Cortex of kidney (tissue), 1 donor: ENCODE measurements around the gene SENP3.

ENCODE experiments used
- DNase-seq: peaks from one replicate; lab custom pipeline; 2025; lab: John Stamatoyannopoulos, UW

The SENP3 gene

DNA sequence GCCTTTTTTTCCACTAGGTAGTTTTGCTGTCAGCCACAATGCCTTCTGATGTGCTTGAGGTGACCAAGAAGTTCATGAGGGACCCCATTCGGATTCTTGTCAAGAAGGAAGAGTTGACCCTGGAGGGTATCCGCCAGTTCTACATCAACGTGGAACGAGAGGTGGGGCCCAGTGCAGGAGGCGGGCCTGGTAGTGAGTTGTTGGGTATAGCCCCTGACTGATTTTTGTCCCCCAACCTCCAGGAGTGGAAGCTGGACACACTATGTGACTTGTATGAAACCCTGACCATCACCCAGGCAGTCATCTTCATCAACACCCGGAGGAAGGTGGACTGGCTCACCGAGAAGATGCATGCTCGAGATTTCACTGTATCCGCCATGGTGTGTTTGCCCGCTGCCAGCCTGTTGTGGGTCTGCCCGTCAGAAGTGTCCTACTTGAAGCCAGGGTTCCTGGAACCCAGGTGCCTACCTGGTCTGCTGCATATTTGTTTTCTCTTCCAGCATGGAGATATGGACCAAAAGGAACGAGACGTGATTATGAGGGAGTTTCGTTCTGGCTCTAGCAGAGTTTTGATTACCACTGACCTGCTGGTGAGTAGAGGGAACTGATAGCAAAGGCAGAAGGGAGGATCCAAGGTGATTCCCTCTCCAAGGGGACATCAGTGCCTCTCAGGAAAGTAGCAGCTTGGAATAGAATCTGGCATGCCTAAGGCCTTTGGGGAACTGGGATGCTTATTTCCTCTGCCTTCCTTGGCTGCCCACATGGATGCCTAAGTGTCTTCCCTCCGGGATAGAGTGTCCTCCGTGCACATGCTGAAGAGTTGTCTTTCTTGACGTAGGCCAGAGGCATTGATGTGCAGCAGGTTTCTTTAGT lies 15.8 kb downstream of the SENP3 start:
- no peak for DNase-seq

DNA sequence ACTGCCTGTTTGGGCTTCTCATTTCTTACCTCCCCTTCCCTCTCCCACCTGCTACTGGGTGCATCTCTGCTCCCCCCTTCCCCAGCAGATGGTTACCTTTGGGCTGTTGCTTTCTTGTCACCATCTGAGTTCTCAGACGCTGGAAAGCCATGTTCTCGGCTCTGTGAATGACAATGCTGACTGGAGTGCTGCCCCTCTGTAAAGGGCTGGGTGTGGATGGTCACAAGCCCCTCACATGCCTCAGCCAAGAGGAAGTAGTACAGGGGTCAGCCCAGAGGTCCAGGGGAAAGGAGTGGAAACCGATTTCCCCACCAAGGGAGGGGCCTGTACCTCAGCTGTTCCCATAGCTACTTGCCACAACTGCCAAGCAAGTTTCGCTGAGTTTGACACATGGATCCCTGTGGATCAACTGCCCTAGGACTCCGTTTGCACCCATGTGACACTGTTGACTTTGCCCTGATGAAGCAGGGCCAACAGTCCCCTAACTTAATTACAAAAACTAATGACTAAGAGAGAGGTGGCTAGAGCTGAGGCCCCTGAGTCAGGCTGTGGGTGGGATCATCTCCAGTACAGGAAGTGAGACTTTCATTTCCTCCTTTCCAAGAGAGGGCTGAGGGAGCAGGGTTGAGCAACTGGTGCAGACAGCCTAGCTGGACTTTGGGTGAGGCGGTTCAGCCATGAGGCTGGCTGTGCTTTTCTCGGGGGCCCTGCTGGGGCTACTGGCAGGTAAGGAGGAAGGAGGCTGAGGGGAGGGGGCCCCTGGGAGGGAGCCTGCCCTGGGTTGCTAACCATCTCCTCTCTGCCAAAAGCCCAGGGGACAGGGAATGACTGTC lies 17.5 kb downstream of the SENP3 start, which contains the start of gene CD68:
CD68 (plus strand) TSS at position 638 of the 833 bp plus-strand sequence; CDS start at position 678, 40 bp downstream.
- DNase-seq, result no peak

DNA sequence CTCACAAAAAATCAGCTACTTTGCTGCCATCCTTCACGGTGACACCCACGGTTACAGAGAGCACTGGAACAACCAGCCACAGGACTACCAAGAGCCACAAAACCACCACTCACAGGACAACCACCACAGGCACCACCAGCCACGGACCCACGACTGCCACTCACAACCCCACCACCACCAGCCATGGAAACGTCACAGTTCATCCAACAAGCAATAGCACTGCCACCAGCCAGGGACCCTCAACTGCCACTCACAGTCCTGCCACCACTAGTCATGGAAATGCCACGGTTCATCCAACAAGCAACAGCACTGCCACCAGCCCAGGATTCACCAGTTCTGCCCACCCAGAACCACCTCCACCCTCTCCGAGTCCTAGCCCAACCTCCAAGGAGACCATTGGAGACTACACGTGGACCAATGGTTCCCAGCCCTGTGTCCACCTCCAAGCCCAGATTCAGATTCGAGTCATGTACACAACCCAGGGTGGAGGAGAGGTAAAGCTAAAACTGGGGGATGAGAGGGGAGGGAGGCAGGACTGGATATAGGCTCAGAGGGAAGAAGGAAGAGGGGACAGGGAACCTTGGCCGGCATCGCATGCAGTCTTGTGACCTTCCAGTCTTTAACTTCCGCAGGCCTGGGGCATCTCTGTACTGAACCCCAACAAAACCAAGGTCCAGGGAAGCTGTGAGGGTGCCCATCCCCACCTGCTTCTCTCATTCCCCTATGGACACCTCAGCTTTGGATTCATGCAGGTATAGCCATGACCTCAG lies 18.3 kb downstream of the SENP3 start:
- no peak for DNase-seq

DNA sequence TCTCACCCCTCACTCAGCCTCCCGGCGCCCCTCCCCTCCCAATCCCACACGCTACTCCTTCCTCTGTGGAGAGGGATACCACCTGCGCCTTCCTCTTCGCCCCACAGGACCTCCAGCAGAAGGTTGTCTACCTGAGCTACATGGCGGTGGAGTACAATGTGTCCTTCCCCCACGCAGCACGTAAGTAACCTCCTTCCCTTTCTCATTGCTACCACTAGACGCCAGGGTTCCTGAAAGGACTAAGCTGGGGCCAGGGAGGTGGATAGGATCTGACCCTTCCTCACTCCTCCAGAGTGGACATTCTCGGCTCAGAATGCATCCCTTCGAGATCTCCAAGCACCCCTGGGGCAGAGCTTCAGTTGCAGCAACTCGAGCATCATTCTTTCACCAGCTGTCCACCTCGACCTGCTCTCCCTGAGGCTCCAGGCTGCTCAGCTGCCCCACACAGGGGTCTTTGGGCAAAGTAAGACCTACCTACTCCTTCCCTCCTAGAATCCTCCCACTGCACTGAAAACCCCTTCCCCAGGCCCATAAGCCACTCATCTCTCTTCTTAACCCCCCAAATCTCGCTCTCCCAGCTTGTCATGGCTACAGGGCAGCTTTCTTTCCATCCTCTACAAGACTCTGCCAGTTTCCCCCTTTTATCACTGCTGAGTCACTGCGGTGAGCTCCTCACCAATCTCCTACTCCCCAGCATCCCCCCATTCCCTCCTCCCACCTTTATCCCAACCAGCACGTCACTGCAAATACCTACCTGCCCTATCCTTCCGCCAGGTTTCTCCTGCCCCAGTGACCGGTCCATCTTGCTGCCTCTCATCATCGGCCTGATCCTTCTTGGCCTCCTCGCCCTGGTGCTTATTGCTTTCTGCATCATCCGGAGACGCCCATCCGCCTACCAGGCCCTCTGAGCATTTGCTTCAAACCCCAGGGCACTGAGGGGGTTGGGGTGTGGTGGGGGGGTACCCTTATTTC lies 19.2 kb downstream of the SENP3 start:
- DNase-seq, result no peak

DNA sequence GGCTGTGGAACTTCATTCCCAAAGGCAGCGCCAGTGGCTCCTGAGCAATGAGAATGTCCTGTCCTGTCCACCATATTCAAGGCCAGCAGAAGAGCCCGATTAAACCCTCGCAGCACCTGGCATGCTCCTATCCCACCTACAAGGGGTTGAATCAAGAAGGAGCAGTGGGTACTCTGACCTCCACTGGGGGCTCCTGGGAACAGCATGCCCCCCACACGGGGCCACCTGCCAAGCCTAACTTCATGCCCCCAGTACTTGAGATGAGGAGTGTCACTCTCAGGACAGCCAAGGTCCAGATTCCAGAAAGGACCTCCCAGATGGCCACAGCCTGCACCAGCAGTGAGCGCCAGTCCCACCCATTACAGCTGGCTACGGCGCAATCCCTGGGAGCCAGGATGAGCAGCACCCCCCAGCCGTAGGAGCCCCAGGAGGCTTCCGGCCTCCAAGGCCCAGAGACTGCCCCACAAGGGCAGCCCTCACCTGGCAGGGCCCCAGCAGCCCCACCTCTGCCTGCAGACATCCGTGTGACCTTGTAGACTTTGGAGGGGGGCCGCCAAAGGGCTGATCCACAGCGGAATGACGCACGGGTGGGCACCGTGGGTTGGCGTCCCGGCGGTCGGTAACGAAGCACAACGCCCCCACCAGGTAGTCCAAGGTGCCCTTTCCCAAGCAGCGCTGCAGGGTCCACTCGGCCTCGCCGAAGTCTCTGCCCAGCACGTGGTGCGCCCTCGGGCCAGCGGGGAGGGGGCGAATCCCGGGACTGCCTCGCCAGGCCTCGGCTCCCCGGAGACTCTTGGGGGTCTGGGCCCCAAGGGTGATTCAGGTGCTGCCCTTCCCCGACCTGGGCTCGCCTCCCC lies 20.9 kb downstream of the SENP3 start:
- DNase-seq, result no peak

DNA sequence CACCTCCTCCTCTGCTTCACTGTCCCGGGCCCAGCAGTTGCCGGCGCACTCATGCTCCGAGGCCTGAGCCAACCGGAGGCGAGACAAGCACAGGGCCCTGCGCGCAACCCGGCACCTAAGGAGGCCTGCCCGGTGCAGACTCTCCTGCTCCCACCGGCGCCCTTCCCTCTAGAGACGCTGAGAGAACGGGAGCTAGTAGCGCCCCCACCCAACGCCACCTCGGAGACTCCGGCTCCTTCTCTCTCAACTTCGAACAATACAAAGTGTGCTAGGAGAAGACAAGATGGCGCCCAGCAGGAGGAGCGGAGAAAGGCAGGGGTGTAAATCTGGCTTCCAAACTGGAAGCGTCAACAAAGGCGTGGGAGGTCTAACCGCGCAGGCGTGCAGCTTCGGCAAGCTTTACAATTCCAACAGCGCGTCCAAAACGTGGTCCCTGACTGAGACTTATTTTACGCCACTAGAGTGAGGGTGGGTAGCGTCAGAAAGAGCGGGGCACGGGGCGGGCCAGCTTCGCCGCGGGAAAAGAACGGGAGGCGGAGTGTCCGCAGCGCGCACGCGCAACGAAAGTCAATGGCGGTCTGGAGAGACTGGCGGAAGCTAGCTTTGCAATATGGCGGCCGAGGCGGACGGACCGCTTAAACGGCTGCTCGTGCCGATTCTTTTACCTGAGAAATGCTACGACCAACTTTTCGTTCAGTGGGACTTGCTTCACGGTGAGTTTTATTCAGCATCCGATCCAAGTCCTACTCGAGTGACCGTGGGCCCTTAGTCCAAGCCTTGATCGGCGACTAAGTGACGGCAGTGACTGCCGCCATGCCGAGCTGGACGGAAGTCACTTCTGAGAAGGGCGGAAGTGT lies 21.8 kb downstream of the SENP3 start, which contains the start of gene MPDU1:
MPDU1 (plus strand) TSS at position 600 of the 857 bp plus-strand sequence; CDS start at position 611, 11 bp downstream.
- no peak for DNase-seq

DNA sequence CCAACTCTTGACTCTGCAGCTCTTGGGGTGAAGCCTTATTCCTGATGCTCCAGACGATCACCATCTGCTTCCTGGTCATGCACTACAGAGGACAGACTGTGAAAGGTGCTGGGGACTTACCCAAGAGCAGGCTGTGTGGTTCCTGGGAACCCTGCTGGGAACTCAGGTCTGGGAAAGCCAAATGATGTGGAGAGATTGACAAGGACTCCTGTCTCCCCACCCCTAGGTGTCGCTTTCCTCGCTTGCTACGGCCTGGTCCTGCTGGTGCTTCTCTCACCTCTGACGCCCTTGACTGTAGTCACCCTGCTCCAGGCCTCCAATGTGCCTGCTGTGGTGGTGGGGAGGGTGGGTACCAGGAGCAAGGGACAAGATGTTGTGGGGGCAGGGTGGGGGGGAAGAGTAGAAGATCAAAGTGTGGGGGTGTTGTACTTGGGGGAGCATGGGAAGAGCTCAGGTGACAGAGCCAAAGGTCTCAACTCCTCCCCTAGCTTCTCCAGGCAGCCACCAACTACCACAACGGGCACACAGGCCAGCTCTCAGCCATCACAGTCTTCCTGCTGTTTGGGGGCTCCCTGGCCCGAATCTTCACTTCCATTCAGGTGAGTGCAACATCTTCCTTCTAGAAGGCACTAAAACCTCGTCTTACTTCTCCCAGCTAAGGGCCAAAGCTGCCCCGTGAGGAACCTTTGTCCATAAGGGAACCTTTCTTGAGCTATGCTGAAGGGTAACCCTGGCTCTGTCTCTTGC lies 25.1 kb downstream of the SENP3 start:
- no peak for DNase-seq

DNA sequence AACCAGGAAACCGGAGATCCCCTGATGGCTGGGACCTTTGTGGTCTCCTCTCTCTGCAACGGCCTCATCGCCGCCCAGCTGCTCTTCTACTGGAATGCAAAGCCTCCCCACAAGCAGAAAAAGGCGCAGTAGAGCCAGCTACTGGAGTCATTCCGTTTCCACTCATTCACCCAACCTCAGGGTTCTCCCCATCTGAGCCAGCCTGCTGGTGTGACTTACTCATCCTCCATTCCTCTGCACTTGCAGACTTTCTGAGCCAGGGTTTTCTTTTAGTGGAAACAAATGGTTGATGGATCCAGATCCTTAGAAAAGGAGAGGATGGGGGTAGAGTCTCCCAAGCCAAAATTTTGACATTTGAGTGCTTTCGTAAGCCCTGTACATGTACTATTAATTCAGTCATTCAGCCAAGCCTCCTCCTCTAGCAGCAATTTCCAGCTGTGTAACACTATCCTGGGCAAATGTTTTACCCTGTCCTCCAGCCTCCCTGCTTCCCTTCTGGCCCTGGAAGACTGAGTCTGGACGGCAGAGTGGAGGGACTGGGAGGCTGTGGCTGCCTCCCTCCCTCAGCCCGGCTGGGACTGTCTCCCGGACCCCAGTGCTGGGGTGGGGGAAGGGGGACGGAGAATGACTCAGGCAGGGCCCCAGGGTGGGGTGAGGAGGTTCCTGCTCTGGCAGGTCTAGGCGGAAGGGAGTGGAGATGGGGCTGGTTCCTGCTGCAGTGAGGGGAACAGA lies 25.9 kb downstream of the SENP3 start:
- no peak for DNase-seq

DNA sequence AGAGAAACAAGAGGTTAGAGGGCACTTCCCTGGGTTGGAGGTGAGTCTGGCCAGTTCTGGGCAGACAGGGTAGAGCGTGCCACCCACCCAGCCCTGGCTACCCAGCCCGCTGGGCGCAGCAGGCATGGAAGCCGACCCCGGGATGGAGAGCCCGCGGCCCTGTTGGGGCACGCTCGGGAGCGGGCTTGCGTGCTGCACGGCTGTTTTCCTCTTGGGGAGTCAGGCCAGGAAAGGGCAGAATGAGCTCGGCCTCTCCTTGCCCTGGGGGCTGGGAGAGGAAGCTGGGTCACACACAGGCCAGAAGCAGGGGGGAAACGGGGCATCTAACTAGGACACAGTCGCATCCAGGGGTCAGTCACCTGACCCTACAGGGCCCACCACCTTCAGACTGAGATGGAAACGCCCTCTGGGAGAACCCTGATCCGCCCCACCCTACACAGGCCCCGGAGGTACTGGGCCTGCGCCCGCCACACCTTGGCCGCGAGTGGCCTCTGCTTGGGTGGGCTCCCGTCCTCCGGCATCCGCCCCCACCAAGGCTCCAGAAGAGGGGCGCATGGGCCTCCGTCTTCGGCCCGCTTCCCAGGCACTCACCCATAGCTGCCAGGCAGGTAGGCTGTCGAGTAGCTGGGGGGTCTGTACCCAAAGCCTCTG lies 27.0 kb downstream of the SENP3 start:
- no peak for DNase-seq

DNA sequence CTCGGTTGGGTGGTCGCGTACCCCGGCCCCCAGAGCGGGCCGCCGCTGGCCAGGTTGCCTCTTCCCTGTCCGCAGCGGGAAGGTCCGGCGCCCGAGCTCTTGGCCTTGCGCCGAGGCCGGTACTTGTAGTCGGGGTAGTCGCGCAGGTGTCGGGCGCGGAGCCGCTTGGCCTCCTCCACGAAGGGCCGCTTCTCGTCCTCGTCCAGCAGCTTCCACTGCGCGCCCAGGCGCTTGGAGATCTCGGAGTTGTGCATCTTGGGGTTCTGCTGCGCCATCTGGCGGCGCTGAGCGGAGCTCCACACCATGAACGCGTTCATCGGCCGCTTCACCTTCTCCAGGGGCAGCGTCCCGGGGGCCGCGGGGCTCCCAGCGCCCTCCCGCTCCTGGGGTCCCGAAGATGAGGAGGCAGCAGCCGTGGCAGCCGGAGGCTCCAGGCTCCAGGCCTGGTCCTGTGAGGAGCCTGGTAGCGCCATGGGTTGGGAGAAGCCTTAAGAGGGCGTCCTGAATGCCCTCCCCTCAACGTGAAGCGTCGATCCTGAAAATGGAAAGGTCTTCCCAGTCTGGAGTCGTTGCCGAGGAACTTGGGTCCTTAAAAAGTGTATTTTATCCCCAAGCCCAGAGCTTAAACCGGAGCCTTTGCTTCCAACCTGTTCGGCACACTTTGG lies 27.6 kb downstream of the SENP3 start:
- no peak for DNase-seq

DNA sequence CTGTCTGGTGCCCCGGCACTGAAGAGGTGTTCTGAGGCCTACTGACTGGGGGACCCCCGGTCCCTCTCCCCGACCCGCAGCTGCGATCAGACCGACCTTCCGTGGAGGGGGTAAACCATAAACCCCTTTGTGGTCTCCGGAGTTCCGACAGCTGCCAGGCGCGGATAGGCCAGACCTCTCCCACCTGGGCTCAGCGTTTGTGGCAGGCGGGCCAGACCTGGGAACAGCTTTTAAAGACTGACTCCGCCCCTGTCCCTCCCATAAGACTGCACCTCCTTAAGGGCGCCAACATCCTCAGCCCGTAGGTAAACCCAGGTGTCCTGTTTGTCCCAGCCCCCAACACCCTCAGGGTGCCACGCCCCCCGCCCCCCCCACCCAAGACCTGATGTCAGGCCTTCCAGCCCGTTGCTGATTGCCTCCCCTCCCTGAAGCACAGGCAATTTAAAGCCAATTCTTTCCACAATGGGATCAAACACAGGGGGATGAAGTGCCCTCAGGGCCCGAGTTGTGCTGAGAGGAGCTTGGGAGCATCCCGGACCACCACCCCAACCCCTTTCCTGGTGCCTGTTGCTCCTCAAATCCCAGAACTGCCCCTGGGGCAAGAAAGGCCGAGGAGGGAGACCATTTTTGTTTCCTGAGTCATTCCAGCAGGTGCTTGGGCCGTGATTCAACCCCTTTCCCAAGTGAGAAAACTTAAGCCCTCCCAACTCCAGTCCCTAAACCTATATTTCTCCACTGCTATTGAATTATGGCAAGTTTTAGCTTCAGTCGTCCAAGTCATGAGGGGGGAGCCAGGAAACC lies 28.4 kb downstream of the SENP3 start, which contains the start of gene SOX15:
SOX15 (minus strand) TSS at position 204 of the 801 bp plus-strand sequence. CDS start 418 bp downstream, outside the sequence.
- DNase-seq, result no peak

DNA sequence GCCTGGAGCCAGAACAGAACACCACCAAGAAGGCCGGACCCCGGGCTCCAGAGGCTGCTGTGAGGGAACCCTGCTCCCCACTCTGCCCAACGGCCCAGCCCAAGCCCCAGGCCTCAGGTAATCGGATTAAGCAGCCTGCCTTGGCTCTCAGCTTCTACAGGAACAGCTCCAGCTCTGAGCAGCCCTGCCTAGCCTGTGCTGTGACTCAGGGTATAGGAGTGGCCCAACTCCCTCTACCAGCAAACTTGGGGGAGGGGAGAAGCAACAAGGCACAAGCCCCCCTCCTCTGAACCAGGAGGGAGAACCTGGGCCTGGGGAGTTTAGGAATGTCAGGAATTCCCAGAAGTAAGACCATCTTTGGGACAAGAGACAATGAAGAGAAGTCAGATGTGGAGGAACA lies 29.0 kb downstream of the SENP3 start:
- DNase-seq, result no peak

DNA sequence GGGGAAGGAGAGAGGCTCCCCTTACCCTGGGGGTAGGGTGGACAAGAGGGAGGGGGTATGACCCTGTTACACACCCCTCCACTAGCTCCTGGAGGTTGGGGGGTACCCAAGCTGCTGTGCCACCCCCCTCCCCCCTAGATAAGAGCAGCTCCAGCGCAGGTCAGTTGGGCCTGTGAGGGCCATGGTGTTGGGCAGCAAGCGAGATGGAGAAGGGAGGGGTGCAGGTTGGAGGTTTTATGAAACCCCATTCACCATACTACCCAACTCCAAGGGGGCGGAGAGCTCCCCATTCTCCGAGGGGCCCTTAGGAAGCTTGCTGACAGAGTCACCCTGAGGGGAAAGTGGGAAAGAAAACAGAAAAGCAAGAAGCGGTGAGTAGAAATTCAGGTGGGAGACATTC lies 29.9 kb downstream of the SENP3 start:
- no peak for DNase-seq

DNA sequence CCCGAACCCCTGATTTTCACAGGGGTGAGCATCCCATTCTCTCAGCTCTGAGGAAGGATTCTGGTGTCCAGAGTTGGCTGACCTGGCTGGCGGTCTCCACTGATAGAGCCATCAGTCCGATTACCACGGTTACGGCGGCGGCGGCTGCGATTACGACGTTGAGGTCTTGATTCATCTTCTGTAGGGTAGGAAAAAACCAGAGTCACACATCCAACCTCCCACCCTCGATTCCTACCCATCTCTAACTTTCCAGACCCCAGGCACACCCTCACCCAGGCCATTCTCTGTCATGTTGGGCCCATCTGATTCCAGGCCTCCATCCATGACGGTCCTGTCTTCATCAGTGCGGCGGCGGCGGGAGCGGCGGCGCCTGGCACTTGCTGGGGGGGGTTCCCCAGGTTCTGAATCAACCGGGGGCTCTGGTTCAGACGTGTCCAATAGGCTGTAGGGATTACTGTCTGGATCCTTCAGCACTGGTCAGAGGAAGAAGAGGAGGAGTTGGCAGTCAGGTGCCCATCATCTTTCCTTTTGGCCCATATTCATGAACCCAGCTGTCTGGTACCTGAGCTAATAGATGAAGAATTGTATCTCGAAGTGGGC lies 30.8 kb downstream of the SENP3 start:
- no peak for DNase-seq

DNA sequence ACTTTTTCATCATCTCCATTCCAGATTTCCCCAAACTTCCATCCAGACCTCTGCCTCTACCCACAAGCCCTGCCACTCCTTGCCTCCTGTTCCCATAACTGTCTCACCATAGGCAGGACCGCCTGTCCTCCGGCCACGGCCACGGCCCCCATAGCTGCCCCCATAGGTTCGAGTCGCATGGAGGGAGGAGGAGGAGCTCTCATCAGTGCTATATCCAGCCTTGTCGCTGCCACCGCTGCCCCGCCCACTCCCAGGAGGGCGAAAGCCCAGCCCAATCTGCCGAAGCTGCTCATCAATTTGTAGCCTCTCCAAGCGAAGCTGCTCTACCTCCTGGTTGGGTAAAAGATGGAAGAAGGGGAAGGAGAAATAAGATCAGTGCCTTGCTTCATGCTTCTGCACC lies 31.6 kb downstream of the SENP3 start:
- DNase-seq, result no peak
